HG02885 (cell line): ENCODE measurements around the gene RAB40B.

ENCODE experiments used
- ATAC-seq: cut with Tn5 transposase; IDR thresholded peaks from one replicate; pipeline ENCODE4 v1.9.1; 2021; ENCODE audit warnings: mild to moderate bottlenecking; ENCODE audit not compliant: unreplicated experiment, poor library complexity

The RAB40B gene

DNA sequence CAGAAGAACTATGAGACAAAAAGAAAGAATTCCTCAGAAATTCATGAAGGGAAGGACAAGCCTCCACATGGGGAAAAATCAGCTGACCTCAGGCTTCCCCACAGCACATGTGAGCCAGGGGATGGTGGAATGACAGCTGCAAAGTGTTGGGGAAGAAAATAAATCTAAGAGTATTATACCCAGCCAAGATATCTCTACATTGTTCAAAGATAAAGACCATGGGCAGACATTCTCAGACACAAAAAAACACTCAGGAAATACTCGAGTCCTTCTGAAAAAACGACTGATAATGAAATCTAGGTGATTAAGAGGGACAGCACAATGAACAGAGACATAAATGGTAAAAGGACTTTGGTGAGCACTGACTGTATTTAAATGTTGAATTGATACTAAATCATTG lies 3.9 kb downstream of the RAB40B start:
- ATAC-seq = no peak

DNA sequence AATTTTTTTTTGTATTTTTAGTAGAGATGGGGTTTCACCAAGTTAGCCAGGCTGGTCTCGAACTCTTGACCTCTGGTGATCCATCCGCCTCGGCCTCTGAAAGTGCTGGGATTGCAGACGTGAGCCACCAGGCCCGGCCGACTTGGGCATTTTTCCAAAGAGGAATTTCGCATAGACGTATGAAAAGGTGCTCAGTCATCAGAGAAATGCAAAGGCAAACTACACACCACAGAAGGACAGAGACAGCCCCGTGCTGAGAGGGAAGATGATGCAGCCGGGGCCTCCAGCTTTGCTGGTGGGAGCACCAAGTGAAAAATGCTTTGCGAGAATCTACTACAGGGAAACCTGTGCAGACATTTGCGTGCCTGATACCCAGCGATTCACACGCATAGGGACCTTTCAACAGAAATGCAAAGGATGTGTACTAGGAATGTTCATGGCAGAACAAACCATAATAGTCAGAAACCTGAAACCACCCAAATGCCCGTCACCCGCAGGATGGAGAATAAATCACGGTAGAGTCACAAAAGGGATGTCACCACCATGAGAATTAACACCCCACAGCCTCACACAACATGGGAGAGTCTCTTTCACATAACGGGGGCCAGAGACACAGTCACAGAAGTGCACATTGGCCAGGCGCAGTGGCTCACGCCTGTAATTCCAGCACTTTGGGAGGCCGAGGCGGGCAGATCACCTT lies 5.2 kb downstream of the RAB40B start:
- no peak for ATAC-seq

DNA sequence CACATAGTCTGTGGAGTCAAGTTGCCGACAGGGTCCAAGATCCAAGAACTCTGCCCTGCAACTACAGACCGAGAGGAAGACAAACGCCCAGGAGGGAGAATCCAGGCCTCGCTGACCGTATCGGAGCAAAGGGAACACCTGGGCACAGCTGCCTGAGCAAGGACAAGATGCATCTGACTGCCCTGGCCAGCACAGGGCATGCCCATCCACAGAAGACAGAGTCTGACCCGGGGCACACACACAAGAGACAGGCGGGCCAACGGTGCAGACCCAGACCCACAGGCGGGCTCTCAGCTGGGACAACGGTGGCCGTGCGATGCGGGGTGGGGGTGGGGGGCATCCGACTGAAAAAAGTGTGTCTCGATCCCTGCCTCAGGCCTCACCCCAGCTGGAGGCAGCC lies 6.2 kb downstream of the RAB40B start:
- no peak for ATAC-seq

- ATAC-seq = no peak
Measured at GRCh38 chr17:82691714-82692113, 6.8 kb downstream of the RAB40B start.

GRCh38 chr17:82690786-82691489 lies 7.6 kb downstream of the RAB40B start:
- no peak for ATAC-seq

- ATAC-seq = no peak
Measured at GRCh38 chr17:82689077-82689476, 9.4 kb downstream of the RAB40B start.

DNA sequence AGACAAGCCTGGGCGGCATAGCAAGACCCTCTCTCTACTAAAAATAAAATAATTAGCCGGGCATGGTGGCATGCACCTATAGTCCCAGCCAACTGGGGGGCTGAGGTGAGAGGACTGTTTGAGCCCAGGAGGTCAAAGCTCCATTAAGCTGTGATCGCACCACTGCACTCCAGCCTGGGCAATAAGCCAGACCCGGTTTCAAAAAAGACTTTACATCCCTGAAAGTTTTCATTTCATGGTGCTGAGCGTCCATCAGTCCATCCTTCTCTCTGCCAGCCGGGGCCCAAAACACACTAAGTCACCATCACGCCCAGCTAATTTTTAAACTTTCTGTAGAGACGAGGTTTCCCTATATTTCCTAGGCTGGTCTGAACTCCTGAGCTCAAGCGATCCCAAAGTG lies 10.6 kb downstream of the RAB40B start:
- ATAC-seq = no peak

GRCh38 chr17:82687375-82687861 lies 11.1 kb downstream of the RAB40B start:
- no peak for ATAC-seq

DNA sequence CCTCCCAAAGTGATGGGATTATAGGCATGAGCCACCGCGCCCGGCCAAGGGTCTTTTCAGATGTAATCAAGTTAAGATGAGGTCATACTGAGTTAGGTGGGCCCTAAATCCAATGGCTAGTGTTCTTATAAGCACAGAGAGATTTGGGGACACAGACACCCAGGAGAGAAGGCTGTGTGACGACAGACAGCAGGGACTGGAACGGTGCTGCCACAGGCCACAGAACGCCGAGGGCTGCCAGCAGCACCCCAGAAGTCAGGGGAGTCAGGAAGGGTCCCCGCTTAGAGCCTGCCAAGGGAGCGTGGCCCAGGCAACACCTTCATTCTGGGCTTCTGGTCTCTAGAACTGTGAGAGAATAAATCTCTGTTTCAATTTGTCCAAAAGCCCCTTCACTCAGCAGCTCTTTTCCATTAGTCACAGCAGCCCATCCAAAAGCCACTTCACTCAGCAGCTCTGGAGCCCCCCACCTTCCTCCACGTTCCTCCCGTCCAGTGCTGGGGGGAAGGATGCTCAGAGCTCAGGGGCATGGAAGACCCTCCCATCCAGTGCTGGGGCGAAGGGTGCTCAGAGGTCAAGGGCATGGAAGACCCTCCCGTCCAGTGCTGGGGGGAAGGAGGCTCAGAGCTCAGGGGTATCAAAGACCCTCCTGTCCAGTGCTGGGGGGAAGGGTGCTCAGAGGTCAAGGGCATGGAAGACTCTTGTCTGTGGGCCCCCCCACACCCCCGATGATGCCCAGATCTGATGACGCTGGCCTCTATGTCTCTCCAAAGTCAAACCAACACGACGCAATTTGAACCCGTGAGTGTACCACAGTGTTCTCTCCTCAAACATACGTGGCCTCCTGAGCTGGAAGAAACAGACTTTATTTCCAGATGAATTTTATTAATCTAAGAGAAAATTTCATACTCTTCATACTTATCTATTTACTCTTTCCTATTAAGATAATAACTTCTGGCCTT lies 11.9 kb downstream of the RAB40B start:
- no peak for ATAC-seq

- ATAC-seq = no peak
Measured at GRCh38 chr17:82685291-82685690, 13.2 kb downstream of the RAB40B start.

GRCh38 chr17:82684228-82684841 lies 14.2 kb downstream of the RAB40B start:
- ATAC-seq = no peak

- ATAC-seq = no peak
Measured at GRCh38 chr17:82683534-82683933, 15.0 kb downstream of the RAB40B start.

- no peak for ATAC-seq
Measured at GRCh38 chr17:82681547-82681946, 17.0 kb downstream of the RAB40B start.

GRCh38 chr17:82679586-82680465 lies 18.7 kb downstream of the RAB40B start:
- no peak for ATAC-seq

GRCh38 chr17:82678265-82678891 lies 20.1 kb downstream of the RAB40B start:
- ATAC-seq = no peak

DNA sequence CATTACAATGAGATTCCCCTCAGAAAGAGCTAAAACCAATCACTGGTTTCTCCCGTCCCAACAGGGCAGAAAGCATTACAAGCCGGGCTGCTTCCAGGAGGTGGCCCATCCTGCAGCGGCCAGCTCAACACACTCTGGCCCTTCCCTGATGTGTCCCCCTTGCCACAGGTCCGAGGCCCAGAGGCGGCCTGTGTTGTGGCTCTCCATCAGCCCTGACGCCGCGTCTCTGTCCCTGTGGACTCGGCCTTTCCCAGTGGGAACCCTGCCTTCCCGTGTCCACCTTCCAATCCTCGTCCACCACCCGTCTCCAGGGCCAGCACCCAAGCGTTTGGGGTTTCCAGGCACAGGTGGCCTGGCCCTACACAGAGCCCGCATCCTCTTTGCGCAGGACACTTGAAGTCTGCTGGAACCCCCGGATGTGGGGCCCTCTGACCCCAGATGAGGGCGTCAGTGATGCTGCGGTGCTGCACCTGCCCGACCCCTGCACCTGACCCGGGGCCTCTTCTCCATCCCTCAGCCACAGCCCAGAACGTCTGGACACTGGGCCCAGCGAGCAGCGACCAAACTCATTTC lies 21.1 kb downstream of the RAB40B start:
- no peak for ATAC-seq

DNA sequence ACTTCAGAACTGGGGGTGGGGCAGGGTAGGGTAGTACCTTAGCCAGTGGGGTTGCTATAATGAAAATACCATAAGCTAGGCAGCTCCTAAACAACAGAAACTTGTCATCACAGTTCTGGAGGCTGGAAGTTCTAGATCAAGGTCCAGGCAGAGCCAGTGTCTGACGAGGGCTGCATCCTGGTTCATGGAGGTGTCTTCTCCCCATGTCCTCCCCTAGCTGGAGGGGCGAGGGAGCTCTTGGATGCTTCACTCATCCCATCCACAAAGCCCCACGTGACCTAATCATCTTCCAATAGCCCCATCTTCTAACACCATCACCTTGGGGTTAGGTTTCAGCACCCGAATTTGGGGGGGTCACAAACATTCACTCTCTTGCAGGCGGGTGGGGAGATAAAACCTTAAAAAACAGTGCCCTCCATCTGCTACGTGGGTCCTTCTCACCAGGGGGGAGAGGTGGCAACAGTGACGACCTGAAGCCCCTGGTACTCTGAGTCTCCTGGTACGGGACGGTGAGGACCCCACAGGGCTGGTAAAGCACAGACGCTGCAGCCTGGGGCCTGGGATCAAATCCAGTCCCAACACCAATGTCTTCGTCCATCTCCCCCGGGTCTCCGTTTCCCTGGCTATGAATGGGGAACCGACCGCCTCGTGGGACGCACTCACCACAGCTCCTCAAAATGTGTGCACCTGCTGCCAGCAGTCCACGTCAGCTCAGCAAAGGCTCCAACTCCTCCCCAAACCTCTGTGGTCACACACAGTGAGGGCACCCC lies 22.8 kb downstream of the RAB40B start:
- no peak for ATAC-seq
